GM12872 (cell line): ENCODE measurements around the gene EEF1AKMT1.

Experiments
- CTCF ChIP-seq: IDR thresholded peaks from 3 replicates; pipeline ENCODE4 v1.5.1; 2011; ENCODE audit warnings: low read depth, mild to moderate bottlenecking, low read length, moderate library complexity; ENCODE audit not compliant: insufficient read depth

The EEF1AKMT1 gene

DNA sequence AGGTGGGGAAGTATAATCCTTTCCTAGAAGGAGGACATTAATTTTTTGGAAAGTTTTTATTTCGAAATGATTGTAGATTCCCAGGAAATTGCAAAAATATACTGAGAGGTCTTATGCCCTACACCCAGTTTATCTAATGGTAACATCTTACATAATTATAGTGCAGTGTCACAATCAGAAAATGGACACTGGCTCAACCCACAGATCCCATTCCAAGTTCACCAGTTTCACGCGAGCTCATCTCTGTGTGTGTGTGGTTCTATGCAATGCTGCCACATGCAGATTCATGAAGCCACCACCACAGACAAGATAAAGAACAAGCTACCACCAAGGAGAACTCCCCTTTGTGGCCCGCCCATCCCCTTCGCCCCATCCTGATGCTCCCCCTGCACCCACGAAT, 45.9 kb downstream of the EEF1AKMT1 start:
- no peak for TF ChIP-seq CTCF

DNA sequence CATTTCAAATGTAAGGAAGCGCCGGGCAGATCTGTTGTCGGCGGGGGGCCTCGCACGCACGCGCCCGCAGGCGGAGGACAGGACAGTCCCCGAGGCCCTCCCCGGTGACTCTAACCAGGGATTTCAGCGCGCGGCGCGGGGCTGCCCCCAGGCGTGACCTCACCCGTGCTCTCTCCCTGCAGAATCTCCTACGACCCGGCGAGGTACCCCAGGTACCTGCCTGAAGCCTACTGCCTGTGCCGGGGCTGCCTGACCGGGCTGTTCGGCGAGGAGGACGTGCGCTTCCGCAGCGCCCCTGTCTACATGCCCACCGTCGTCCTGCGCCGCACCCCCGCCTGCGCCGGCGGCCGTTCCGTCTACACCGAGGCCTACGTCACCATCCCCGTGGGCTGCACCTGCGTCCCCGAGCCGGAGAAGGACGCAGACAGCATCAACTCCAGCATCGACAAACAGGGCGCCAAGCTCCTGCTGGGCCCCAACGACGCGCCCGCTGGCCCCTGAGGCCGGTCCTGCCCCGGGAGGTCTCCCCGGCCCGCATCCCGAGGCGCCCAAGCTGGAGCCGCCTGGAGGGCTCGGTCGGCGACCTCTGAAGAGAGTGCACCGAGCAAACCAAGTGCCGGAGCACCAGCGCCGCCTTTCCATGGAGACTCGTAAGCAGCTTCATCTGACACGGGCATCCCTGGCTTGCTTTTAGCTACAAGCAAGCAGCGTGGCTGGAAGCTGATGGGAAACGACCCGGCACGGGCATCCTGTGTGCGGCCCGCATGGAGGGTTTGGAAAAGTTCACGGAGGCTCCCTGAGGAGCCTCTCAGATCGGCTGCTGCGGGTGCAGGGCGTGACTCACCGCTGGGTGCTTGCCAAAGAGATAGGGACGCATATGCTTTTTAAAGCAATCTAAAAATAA, 52.1 kb downstream of the EEF1AKMT1 start:
- TF ChIP-seq CTCF = no peak

- no peak for TF ChIP-seq CTCF
Measured at GRCh38 chr13:20721058-20721453, 52.7 kb downstream of the EEF1AKMT1 start.

DNA sequence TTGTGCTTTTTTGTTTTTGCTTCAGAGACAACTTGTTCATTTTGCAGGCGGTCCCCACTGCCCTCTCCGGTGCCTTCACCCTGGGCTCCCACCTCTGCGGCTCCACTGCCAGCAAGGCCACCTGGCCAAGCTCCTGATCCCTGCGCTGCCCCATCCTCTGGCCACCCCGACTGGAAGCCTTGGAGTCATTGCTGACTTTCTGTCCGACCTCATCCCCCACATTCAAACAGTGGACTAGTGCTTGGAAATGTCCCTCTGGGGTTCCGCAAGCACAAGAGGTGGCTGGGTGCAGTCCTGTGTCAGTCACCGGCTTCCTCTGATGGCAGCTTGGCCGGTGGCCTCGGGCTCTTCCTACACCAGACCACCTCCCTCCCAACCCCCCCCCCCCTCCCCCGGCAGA, 53.3 kb downstream of the EEF1AKMT1 start:
- TF ChIP-seq CTCF = no peak

DNA sequence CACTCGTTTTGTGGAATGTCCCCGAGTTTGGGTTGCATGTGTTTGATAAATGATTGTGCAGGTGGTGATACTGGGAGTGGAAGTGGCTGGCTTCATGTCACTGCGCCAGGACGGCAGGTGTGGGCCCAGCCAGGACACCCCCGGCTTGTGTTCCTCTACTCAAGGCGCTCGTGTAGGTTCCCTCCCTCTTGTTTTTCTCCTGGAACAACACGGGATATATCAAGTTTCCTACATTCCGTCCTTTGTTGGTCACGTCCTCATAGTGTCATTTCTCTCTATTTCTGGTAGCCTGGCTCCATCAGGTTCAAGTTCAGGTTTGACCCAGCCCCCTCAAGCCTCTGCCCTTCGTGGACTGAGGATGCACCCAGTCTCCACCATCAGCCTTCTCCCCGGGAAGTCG, 54.0 kb downstream of the EEF1AKMT1 start:
- no peak for TF ChIP-seq CTCF

- no peak for TF ChIP-seq CTCF
Measured at GRCh38 chr13:20718958-20719566, 54.7 kb downstream of the EEF1AKMT1 start.

GRCh38 chr13:20717581-20718542, 55.9 kb downstream of the EEF1AKMT1 start:
- TF ChIP-seq CTCF = no peak
